ENCODE results near the gene MCUB. TPM values are rescaled to one million over a fixed set of nuclear protein-coding genes. Genes with fewer than 3 reads are reported as not detected.

Gene MCUB
- total and polyA plus RNA-seq, 2 of the 13 experiments (the other 11 are each of a cell fraction or from before 2014, with no cell fraction given): 0.95 to 2.2 TPM

DNA sequence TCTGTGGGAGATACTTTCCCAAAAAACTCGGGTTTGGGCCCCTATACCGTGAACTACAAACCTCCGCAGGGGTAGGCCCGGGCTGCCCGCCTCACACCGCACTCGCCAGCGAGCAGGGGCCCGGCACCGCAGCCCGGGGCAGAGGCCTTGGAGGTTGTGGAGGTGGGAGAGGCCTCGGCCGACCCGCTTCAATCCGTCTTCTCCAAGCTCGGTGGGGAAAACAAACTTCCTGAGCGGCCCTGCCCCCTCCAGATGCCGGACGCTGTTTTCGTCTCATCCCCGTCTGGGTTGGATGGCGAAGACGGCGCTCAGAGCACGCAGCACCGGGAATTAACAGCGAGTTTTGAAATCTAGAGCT is 442 bp upstream of the MCUB start (continued):
- TF ChIP-seq, protein P1, sequence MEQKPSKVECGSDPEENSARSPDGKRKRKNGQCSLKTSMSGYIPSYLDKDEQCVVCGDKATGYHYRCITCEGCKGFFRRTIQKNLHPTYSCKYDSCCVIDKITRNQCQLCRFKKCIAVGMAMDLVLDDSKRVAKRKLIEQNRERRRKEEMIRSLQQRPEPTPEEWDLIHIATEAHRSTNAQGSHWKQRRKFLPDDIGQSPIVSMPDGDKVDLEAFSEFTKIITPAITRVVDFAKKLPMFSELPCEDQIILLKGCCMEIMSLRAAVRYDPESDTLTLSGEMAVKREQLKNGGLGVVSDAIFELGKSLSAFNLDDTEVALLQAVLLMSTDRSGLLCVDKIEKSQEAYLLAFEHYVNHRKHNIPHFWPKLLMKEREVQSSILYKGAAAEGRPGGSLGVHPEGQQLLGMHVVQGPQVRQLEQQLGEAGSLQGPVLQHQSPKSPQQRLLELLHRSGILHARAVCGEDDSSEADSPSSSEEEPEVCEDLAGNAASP (CRISPR knock-in tag; IDR thresholded peaks at IDR 0.05; ENCODE audit: borderline replicate concordance): 0 out of 2 replicates have a peak, but pooled peaks have one; percentile 6
- TF ChIP-seq NR2F2 (IDR thresholded peaks at IDR 0.05; ENCODE audit: borderline replicate concordance, low read depth) (no peak), ZNF569 (CRISPR knock-in tag; IDR thresholded peaks at IDR 0.05; ENCODE audit: borderline replicate concordance) (no peak), SOX13 (IDR thresholded peaks at IDR 0.05) (no peak), SOX13 (CRISPR knock-in tag; conservative IDR thresholded peaks at IDR 0.05 in 1 of 2, IDR thresholded peaks at IDR 0.05 in 1 of 2) (no peak), ZNF577 (CRISPR knock-in tag; IDR thresholded peaks at IDR 0.05; ENCODE audit: borderline replicate concordance, low read depth) (no peak), NAIF1 (CRISPR knock-in tag; IDR thresholded peaks at IDR 0.05; ENCODE audit: borderline replicate concordance) (0 out of 2 replicates have a peak, but pooled peaks have one; percentile 27), HES4 (CRISPR knock-in tag; IDR thresholded peaks at IDR 0.05; ENCODE audit: borderline replicate concordance) (no peak), ZNF138 (CRISPR knock-in tag; IDR thresholded peaks at IDR 0.05; ENCODE audit: low read depth) (no peak), REXO4 (CRISPR knock-in tag; IDR thresholded peaks at IDR 0.05; ENCODE audit: borderline replicate concordance) (no peak), STAG1 (CRISPR knock-in tag; IDR thresholded peaks at IDR 0.05) (no peak), ZNF572 (CRISPR knock-in tag; IDR thresholded peaks at IDR 0.05) (no peak), ZNF292 (CRISPR knock-in tag; IDR thresholded peaks at IDR 0.05; ENCODE audit: borderline replicate concordance, low read depth) (0 out of 2 replicates have a peak, but pooled peaks have one; percentile 29), ZNF335 (CRISPR knock-in tag; IDR thresholded peaks at IDR 0.05) (no peak), ZNF432 (CRISPR knock-in tag; IDR thresholded peaks at IDR 0.05; ENCODE audit: borderline replicate concordance) (no peak), ZBTB38 (CRISPR knock-in tag; IDR thresholded peaks at IDR 0.05) (no peak), MED8 (CRISPR knock-in tag; IDR thresholded peaks at IDR 0.05; ENCODE audit: insufficient replicate concordance) (no peak)
- TF ChIP-seq, protein P2, sequence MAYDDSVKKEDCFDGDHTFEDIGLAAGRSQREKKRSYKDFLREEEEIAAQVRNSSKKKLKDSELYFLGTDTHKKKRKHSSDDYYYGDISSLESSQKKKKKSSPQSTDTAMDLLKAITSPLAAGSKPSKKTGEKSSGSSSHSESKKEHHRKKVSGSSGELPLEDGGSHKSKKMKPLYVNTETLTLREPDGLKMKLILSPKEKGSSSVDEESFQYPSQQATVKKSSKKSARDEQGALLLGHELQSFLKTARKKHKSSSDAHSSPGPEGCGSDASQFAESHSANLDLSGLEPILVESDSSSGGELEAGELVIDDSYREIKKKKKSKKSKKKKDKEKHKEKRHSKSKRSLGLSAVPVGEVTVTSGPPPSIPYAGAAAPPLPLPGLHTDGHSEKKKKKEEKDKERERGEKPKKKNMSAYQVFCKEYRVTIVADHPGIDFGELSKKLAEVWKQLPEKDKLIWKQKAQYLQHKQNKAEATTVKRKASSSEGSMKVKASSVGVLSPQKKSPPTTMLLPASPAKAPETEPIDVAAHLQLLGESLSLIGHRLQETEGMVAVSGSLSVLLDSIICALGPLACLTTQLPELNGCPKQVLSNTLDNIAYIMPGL (CRISPR knock-in tag; IDR thresholded peaks at IDR 0.05; ENCODE audit: borderline replicate concordance in 1 of 2, low read depth in 1 of 2): 0 out of 4 replicates have a peak, but pooled peaks of 1 of the 2 experiments have one; percentile 4
- TF ChIP-seq, protein P3, sequence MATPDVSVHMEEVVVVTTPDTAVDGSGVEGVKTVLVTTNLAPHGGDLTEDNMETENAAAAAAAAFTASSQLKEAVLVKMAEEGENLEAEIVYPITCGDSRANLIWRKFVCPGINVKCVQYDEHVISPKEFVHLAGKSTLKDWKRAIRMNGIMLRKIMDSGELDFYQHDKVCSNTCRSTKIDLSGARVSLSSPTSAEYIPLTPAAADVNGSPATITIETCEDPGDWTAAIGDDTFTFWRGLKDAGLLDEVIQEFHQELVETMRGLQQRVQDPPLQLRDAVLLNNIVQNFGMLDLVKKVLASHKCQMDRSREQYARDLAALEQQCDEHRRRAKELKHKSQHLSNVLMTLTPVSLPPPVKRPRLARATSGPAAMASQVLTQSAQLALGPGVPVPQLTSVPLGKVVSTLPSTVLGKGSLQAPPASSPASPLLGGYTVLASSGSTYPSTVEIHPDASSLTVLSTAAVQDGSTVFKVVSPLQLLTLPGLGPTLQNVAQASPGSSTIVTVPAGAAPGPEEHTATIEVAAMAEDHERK (CRISPR knock-in tag; IDR thresholded peaks at IDR 0.05; ENCODE audit: low read depth): no peak
- TF ChIP-seq, protein P4, sequence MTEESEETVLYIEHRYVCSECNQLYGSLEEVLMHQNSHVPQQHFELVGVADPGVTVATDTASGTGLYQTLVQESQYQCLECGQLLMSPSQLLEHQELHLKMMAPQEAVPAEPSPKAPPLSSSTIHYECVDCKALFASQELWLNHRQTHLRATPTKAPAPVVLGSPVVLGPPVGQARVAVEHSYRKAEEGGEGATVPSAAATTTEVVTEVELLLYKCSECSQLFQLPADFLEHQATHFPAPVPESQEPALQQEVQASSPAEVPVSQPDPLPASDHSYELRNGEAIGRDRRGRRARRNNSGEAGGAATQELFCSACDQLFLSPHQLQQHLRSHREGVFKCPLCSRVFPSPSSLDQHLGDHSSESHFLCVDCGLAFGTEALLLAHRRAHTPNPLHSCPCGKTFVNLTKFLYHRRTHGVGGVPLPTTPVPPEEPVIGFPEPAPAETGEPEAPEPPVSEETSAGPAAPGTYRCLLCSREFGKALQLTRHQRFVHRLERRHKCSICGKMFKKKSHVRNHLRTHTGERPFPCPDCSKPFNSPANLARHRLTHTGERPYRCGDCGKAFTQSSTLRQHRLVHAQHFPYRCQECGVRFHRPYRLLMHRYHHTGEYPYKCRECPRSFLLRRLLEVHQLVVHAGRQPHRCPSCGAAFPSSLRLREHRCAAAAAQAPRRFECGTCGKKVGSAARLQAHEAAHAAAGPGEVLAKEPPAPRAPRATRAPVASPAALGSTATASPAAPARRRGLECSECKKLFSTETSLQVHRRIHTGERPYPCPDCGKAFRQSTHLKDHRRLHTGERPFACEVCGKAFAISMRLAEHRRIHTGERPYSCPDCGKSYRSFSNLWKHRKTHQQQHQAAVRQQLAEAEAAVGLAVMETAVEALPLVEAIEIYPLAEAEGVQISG (CRISPR knock-in tag; IDR thresholded peaks at IDR 0.05): no peak
- TF ChIP-seq, protein P5, sequence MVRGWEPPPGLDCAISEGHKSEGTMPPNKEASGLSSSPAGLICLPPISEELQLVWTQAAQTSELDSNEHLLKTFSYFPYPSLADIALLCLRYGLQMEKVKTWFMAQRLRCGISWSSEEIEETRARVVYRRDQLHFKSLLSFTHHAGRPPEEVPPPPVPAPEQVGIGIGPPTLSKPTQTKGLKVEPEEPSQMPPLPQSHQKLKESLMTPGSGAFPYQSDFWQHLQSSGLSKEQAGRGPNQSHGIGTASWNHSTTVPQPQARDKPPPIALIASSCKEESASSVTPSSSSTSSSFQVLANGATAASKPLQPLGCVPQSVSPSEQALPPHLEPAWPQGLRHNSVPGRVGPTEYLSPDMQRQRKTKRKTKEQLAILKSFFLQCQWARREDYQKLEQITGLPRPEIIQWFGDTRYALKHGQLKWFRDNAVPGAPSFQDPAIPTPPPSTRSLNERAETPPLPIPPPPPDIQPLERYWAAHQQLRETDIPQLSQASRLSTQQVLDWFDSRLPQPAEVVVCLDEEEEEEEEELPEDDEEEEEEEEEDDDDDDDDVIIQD (CRISPR knock-in tag; IDR thresholded peaks at IDR 0.05; ENCODE audit: low read depth): no peak
